GM10248 (cell line): ENCODE results near the gene SETBP1.
A peak's percentile ranks its signal among the peaks of the same experiment; 100 is the strongest.

Source experiments
- CTCF ChIA-PET: fragments of 300-600 bp; sonication (Branson Sonifier 250); formaldehyde crosslinking; extraction: SDS; loops from one replicate; lab custom pipeline; 2021; ENCODE audit warnings: antibody characterized with exemption; lab: Yijun Ruan, JAX
- POLR2A ChIA-PET: fragments of 350-650 bp; sonication (Branson Sonifier 250); formaldehyde crosslinking; extraction: SDS; loops from one replicate; lab custom pipeline; 2020; ENCODE audit warnings: antibody characterized with exemption; lab: Yijun Ruan, JAX
- DNase-seq: peaks from one replicate; pipeline ENCODE4 v3.0.0; 2012; ENCODE audit errors: extremely low spot score
- TF ChIP-seq, protein P1 (sequence below): IDR thresholded peaks from 2 replicates; pipeline ENCODE4 v1.5.1; 2012; ENCODE audit warnings: mild to moderate bottlenecking, low read depth; ENCODE audit errors: extremely low read depth, missing control alignments, control extremely low read depth

SETBP1 gene

DNA sequence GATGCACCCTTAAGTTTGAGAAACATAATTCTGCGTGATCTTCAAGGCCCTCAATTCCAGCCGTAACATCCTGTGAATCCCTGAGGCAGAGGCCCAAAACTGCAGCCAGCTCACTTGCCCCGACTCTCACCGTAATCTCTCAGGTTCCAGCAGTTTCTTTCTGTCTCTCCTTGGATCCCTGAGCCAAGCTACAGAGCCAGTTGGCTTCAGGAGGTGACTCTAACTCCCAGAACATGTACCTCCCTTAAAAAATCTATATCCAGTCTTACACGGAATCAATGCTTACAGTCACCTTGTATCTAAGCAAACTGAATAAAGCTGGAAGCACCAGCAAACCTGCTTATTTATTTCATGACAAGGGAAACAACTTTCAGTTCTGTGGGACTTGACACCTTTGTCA lies 300.4 kb downstream of the SETBP1 start:
- ChIA-PET POLR2A (no interaction called here), CTCF (interaction anchor here (1.5 kb wide), 1 partner anchor 8 kb away, joined by 5 read pairs; no protein-coding TSS in a partner anchor)
- DNase-seq, result no peak
- TF ChIP-seq, protein P1, sequence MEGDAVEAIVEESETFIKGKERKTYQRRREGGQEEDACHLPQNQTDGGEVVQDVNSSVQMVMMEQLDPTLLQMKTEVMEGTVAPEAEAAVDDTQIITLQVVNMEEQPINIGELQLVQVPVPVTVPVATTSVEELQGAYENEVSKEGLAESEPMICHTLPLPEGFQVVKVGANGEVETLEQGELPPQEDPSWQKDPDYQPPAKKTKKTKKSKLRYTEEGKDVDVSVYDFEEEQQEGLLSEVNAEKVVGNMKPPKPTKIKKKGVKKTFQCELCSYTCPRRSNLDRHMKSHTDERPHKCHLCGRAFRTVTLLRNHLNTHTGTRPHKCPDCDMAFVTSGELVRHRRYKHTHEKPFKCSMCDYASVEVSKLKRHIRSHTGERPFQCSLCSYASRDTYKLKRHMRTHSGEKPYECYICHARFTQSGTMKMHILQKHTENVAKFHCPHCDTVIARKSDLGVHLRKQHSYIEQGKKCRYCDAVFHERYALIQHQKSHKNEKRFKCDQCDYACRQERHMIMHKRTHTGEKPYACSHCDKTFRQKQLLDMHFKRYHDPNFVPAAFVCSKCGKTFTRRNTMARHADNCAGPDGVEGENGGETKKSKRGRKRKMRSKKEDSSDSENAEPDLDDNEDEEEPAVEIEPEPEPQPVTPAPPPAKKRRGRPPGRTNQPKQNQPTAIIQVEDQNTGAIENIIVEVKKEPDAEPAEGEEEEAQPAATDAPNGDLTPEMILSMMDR, result no peak

GRCh38 chr18:44986933-44987332 lies 306.2 kb downstream of the SETBP1 start:
- CTCF ChIA-PET, result no interaction called here
- POLR2A ChIA-PET, result no interaction called here
- TF ChIP-seq, protein P1, result no peak
- DNase-seq, result no peak

DNA sequence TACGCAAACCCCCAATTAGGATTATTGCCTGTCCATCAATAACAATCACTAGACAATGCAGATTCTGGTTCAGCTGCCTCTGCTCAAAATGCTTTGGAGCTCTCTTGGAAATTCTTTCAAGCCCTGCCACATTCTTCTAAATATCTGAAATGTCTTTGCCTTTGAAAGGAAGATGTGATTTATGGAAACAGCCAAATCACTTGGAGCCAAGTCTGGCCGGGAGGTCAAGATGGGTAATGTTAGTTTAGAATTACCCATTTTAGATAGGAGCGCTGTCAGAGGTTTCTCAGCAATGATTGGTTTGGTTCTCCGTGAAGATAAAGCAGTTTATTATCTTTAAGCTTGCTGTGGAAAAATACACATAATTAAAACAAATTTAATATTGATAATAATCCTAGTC lies 306.7 kb downstream of the SETBP1 start:
- TF ChIP-seq, protein P1, result peak; percentile 2
- DNase-seq, result no peak
- CTCF ChIA-PET, result no interaction called here
- POLR2A ChIA-PET, result no interaction called here

- TF ChIP-seq, protein P1, result no peak
- POLR2A ChIA-PET, result no interaction called here
- DNase-seq, result no peak
- CTCF ChIA-PET, result interaction anchor here (1.3 kb wide), 1 partner anchor 8 kb away, joined by 3 read pairs; no protein-coding TSS in a partner anchor
These were observed 308.3 kb downstream of the SETBP1 start for GRCh38 chr18:44988821-44989587.

DNA sequence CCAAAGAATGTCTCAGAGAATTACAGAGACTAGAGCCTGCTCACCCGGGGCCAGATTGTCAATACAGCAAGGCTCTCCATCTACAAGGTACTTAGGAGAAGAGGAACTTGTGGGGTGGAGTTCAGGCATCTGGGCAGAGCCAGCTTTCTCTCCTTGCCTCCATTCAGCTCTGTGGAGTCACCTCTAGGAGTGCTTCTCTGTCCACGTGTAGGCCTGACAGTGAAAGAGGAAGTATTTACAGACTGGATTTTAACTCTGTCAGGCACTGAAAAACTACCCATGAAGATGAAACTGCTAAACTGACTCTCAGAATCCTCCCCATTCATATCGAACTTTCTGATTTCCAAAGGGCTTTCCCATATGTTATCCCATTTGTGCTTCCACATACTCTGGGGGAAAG lies 315.6 kb downstream of the SETBP1 start:
- ChIA-PET CTCF (interaction anchor here (0.9 to 1.5 kb wide), 4 partner anchors 10 to 217 kb away, joined by 3 to 5 read pairs (median 4); no protein-coding TSS in a partner anchor), POLR2A (no interaction called here)
- TF ChIP-seq, protein P1, result no peak
- peak; percentile 40 for DNase-seq

DNA sequence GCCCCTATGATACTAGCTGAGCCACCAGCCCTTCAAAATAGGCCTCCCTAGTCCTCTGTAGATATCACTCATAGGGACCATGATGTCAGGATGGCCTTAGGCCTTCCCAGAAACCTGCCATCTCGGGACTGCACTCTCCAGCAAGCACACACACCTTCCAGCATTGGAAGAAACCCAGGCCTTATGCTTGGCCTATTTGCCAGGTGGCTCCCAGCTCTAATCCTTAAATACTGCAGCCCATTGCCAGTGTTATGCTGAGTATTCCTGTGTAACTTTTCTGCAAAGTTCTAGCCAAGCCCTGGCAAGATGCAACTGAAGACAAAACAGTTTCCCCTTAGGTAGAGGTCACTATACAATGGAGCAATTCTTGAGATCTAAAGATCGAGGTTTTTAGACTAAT lies 316.5 kb downstream of the SETBP1 start:
- TF ChIP-seq, protein P1, result no peak
- POLR2A ChIA-PET, result no interaction called here
- no peak for DNase-seq
- CTCF ChIA-PET, result interaction anchor here (0.7 to 1.5 kb wide), 3 partner anchors 8 to 16 kb away, joined by 3 to 4 read pairs (median 3); no protein-coding TSS in a partner anchor
